GM23338 (cell line): ENCODE data around the gene GCA. TPM values are rescaled to one million over a fixed set of nuclear protein-coding genes. Genes with fewer than 3 reads are reported as not detected.

Source experiments
- ATAC-seq: fragments of 200-7000 bp; cut with Tn5 transposase; 3 replicates; pipeline ENCODE4 v1.9.1; 2020
- DNase-seq: peaks from one replicate; pipeline ENCODE4 v3.0.0-alpha.2; 2015; ENCODE audit warnings: low spot score
- H2AFZ ChIP-seq: fragments of 200-600 bp; sonication (generic); 2 replicates; pipeline ENCODE4 v1.8.0; 2016; ENCODE audit warnings: antibody characterized with exemption, mild to moderate bottlenecking, moderate library complexity
- H3F3A ChIP-seq: fragments of 200-600 bp; sonication (generic); replicated peaks from 2 replicates; pipeline ENCODE4 v1.8.0; 2017; ENCODE audit warnings: antibody characterized with exemption, mixed run types, low read depth
- H3K27ac ChIP-seq: fragments of 200-600 bp; sonication (generic); 2 replicates; pipeline ENCODE4 v1.6.1; 2016; ENCODE audit warnings: low read depth
- H3K27me3 ChIP-seq: fragments of 200-600 bp; sonication (generic); 2 replicates; pipeline ENCODE4 v1.8.0; 2016; ENCODE audit warnings: mild to moderate bottlenecking, mixed run types, moderate library complexity; ENCODE audit not compliant: insufficient read depth
- H3K36me3 ChIP-seq: fragments of 200-600 bp; sonication (generic); 2 replicates; pipeline ENCODE4 v1.8.0; 2016; ENCODE audit warnings: mild to moderate bottlenecking; ENCODE audit not compliant: insufficient read depth
- H3K4me1 ChIP-seq: fragments of 200-600 bp; sonication (generic); 2 replicates; pipeline ENCODE4 v1.8.0; 2016; ENCODE audit warnings: mild to moderate bottlenecking, moderate library complexity; ENCODE audit not compliant: insufficient read depth
- H3K4me2 ChIP-seq: fragments of 200-600 bp; sonication (generic); 2 replicates; pipeline ENCODE4 v1.7.1; 2017; ENCODE audit warnings: mixed run types
- H3K4me3 ChIP-seq: fragments of 200-600 bp; sonication (generic); 2 replicates; pipeline ENCODE4 v1.6.1; 2016; ENCODE audit warnings: mixed run types
- H3K79me2 ChIP-seq: fragments of 200-600 bp; sonication (generic); replicated peaks from 2 replicates; pipeline ENCODE4 v1.8.0; 2017; ENCODE audit warnings: mild to moderate bottlenecking; ENCODE audit not compliant: insufficient read depth
- H3K9me2 ChIP-seq: fragments of 200-600 bp; sonication (generic); 2 replicates; pipeline ENCODE4 v1.8.0; 2017; ENCODE audit not compliant: insufficient read depth
- H4K20me1 ChIP-seq: fragments of 200-600 bp; sonication (generic); replicated peaks from 2 replicates; pipeline ENCODE4 v1.8.0; 2017; ENCODE audit warnings: mild to moderate bottlenecking; ENCODE audit not compliant: insufficient read depth
- H3K27ac Mint-ChIP-seq: 2 replicates; pipeline ENCODE4 v1.8.0; 2020; ENCODE audit warnings: inconsistent platforms, mild to moderate bottlenecking, moderate library complexity, mixed read lengths
- H3K27me3 Mint-ChIP-seq: 3 replicates; pipeline ENCODE4 v1.8.0; 2022; ENCODE audit warnings: low read depth, mild to moderate bottlenecking, moderate library complexity, mixed read lengths, inconsistent platforms; ENCODE audit not compliant: insufficient read depth, poor library complexity
- H3K36me3 Mint-ChIP-seq: 3 replicates; pipeline ENCODE4 v1.8.0; 2021; ENCODE audit warnings: low read depth, mild to moderate bottlenecking, inconsistent platforms, moderate library complexity, mixed read lengths
- H3K4me1 Mint-ChIP-seq: 3 replicates; pipeline ENCODE4 v1.8.0; 2020; ENCODE audit warnings: mild to moderate bottlenecking, inconsistent platforms, mixed read lengths
- H3K4me3 Mint-ChIP-seq: 3 replicates; pipeline ENCODE4 v1.8.0; 2021; ENCODE audit warnings: moderate library complexity, mild to moderate bottlenecking, inconsistent platforms, mixed read lengths
- H3K9me3 Mint-ChIP-seq: 3 replicates; pipeline ENCODE4 v1.8.0; 2020; ENCODE audit warnings: moderate library complexity, mild to moderate bottlenecking, inconsistent platforms, mixed read lengths
- EZH2 ChIP-seq: fragments of 200-600 bp; sonication (generic); IDR thresholded peaks from one replicate; pipeline ENCODE4 v1.8.0; 2017; ENCODE audit warnings: antibody characterized with exemption, mild to moderate bottlenecking, low read depth; ENCODE audit not compliant: unreplicated experiment
- STAT1 ChIP-seq: IDR thresholded peaks from one replicate; pipeline ENCODE4 v1.6.1; 2016; ENCODE audit warnings: antibody characterized with exemption; ENCODE audit not compliant: unreplicated experiment
- ZNF114 ChIP-seq: fragments of 250-450 bp; sonication (Bioruptor Pico); IDR thresholded peaks from 2 replicates; pipeline ENCODE4 v1.5.0; 2020; ENCODE audit warnings: mild to moderate bottlenecking, moderate library complexity
- ZNF331 ChIP-seq: fragments of 250-450 bp; sonication (Bioruptor Pico); IDR thresholded peaks from 2 replicates; pipeline ENCODE4 v1.5.0; 2020; ENCODE audit warnings: low read depth, mild to moderate bottlenecking, moderate library complexity
- polyA plus RNA-seq: library from polyadenylated mRNA; unstranded; fragments of >200 nt; fragmentation: Nextera tagmentation; extraction: Ambion mirVana; gene quantifications from 2 replicates; pipeline ENCODE4 v1.2.1, GENCODE V29; 2016
- total RNA-seq: library from RNA; depleted of rRNA; stranded (reverse); fragments of >200 nt; shearing (Covaris generic); gene quantifications from 2 replicates; pipeline ENCODE4 v1.2.3, GENCODE V29; 2014
- TF ChIP-seq, protein P1 (sequence below): fragments of 250-450 bp; sonication (Bioruptor Pico); IDR thresholded peaks from 2 replicates; pipeline ENCODE4 v1.5.0; 2020; ENCODE audit warnings: mild to moderate bottlenecking, moderate library complexity
- TF ChIP-seq, protein P2 (sequence below): IDR thresholded peaks from 2 replicates; pipeline ENCODE4 v1.6.1; 2016; ENCODE audit warnings: antibody characterized with exemption
- TF ChIP-seq, protein P3 (sequence below): IDR thresholded peaks from one replicate; pipeline ENCODE4 v1.6.1; 2018; ENCODE audit warnings: antibody characterized with exemption; ENCODE audit not compliant: unreplicated experiment

The GCA gene
- total and polyA plus RNA-seq, 2 experiments from 2014 or later, result 39.3 to 62.7 TPM

DNA sequence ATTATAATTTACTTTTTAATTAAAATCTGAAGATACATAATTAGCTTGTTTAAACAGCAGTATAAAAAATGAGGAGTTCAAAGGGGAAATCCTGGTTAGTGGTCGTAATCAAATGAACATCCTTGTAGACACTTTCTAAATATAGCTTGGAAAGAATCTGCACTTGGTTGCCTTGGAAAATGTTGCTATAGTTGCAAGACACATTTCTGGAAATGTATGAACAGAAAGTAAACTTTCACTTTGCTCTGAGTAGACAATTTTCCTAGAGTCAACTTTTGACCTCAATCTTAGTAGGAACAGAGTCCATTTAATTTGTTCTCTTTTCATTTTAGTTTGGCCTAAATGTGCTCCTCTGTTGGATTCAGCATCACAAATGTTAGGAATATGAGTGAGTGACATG, 38.3 kb downstream of the GCA start (continued):
- TF ChIP-seq, protein P1, sequence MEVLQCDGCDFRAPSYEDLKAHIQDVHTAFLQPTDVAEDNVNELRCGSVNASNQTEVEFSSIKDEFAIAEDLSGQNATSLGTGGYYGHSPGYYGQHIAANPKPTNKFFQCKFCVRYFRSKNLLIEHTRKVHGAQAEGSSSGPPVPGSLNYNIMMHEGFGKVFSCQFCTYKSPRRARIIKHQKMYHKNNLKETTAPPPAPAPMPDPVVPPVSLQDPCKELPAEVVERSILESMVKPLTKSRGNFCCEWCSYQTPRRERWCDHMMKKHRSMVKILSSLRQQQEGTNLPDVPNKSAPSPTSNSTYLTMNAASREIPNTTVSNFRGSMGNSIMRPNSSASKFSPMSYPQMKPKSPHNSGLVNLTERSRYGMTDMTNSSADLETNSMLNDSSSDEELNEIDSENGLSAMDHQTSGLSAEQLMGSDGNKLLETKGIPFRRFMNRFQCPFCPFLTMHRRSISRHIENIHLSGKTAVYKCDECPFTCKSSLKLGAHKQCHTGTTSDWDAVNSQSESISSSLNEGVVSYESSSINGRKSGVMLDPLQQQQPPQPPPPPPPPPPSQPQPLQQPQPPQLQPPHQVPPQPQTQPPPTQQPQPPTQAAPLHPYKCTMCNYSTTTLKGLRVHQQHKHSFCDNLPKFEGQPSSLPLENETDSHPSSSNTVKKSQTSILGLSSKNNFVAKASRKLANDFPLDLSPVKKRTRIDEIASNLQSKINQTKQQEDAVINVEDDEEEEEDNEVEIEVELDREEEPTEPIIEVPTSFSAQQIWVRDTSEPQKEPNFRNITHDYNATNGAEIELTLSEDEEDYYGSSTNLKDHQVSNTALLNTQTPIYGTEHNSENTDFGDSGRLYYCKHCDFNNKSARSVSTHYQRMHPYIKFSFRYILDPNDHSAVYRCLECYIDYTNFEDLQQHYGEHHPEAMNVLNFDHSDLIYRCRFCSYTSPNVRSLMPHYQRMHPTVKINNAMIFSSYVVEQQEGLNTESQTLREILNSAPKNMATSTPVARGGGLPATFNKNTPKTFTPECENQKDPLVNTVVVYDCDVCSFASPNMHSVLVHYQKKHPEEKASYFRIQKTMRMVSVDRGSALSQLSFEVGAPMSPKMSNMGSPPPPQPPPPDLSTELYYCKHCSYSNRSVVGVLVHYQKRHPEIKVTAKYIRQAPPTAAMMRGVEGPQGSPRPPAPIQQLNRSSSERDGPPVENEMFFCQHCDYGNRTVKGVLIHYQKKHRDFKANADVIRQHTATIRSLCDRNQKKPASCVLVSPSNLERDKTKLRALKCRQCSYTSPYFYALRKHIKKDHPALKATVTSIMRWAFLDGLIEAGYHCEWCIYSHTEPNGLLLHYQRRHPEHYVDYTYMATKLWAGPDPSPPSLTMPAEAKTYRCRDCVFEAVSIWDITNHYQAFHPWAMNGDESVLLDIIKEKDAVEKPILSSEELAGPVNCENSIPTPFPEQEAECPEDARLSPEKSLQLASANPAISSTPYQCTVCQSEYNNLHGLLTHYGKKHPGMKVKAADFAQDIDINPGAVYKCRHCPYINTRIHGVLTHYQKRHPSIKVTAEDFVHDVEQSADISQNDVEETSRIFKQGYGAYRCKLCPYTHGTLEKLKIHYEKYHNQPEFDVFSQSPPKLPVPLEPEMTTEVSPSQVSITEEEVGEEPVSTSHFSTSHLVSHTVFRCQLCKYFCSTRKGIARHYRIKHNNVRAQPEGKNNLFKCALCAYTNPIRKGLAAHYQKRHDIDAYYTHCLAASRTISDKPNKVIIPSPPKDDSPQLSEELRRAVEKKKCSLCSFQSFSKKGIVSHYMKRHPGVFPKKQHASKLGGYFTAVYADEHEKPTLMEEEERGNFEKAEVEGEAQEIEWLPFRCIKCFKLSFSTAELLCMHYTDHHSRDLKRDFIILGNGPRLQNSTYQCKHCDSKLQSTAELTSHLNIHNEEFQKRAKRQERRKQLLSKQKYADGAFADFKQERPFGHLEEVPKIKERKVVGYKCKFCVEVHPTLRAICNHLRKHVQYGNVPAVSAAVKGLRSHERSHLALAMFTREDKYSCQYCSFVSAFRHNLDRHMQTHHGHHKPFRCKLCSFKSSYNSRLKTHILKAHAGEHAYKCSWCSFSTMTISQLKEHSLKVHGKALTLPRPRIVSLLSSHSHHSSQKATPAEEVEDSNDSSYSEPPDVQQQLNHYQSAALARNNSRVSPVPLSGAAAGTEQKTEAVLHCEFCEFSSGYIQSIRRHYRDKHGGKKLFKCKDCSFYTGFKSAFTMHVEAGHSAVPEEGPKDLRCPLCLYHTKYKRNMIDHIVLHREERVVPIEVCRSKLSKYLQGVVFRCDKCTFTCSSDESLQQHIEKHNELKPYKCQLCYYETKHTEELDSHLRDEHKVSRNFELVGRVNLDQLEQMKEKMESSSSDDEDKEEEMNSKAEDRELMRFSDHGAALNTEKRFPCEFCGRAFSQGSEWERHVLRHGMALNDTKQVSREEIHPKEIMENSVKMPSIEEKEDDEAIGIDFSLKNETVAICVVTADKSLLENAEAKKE (CRISPR knock-in tag), result no peak
- no peak for TF ChIP-seq EZH2

DNA sequence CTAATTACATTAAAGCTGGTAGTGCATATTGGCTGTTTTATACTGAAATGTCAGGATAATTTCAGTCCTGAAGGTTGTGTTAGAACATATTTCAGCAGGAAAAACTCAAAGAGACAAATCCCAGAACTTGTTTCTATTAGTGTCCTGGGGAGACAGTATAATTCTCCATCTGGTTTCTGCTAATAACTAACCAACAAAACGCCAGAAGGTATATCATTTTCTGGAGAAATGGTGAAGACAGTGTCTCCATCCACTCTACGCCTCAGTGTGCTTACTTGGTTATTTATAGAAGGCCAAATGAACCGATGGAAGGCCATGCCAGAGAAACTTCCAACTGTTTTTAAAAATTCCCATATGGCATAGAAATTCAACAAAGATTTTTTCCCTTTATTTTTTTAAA, 41.6 kb downstream of the GCA start:
- H3K9me2 ChIP-seq, result no peaks in the 10 kb centered on the region
- H3K4me3 ChIP-seq, result no peak overlapping the region
- H3K36me3 ChIP-seq, result no peaks in the 10 kb centered on the region
- no peaks in the 10 kb centered on the region for H3K9me3 Mint-ChIP-seq
- H3K36me3 Mint-ChIP-seq, result no peaks in the 10 kb centered on the region
- H3K4me3 Mint-ChIP-seq, result no peak overlapping the region
- H2AFZ ChIP-seq, result no peak overlapping the region
- H3F3A ChIP-seq, result no peaks in the 10 kb centered on the region
- no peak for DNase-seq
- H3K27ac ChIP-seq, result no peak overlapping the region
- H3K4me2 ChIP-seq, result no peak overlapping the region
- no peaks in the 10 kb centered on the region for H3K27me3 Mint-ChIP-seq
- H3K4me1 ChIP-seq, result no peaks in the 10 kb centered on the region; the same call in 1 of the 2 replicates
- peaks cover 7% of the 10 kb centered on the region; the same call in 2 of the 3 replicates for H3K4me1 Mint-ChIP-seq
- no peak overlapping the region for H3K27ac Mint-ChIP-seq
- TF ChIP-seq ZNF331 (CRISPR knock-in tag) (no peak), STAT1 (no peak), ZNF114 (CRISPR knock-in tag) (no peak)
- TF ChIP-seq, protein P2, sequence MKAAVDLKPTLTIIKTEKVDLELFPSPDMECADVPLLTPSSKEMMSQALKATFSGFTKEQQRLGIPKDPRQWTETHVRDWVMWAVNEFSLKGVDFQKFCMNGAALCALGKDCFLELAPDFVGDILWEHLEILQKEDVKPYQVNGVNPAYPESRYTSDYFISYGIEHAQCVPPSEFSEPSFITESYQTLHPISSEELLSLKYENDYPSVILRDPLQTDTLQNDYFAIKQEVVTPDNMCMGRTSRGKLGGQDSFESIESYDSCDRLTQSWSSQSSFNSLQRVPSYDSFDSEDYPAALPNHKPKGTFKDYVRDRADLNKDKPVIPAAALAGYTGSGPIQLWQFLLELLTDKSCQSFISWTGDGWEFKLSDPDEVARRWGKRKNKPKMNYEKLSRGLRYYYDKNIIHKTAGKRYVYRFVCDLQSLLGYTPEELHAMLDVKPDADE, result no peak
- TF ChIP-seq, protein P3, sequence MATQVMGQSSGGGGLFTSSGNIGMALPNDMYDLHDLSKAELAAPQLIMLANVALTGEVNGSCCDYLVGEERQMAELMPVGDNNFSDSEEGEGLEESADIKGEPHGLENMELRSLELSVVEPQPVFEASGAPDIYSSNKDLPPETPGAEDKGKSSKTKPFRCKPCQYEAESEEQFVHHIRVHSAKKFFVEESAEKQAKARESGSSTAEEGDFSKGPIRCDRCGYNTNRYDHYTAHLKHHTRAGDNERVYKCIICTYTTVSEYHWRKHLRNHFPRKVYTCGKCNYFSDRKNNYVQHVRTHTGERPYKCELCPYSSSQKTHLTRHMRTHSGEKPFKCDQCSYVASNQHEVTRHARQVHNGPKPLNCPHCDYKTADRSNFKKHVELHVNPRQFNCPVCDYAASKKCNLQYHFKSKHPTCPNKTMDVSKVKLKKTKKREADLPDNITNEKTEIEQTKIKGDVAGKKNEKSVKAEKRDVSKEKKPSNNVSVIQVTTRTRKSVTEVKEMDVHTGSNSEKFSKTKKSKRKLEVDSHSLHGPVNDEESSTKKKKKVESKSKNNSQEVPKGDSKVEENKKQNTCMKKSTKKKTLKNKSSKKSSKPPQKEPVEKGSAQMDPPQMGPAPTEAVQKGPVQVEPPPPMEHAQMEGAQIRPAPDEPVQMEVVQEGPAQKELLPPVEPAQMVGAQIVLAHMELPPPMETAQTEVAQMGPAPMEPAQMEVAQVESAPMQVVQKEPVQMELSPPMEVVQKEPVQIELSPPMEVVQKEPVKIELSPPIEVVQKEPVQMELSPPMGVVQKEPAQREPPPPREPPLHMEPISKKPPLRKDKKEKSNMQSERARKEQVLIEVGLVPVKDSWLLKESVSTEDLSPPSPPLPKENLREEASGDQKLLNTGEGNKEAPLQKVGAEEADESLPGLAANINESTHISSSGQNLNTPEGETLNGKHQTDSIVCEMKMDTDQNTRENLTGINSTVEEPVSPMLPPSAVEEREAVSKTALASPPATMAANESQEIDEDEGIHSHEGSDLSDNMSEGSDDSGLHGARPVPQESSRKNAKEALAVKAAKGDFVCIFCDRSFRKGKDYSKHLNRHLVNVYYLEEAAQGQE, result no peak
- H3K27me3 ChIP-seq, result no peaks in the 10 kb centered on the region
- ATAC-seq, result no peak
- H4K20me1 ChIP-seq, result no peaks in the 10 kb centered on the region
- H3K79me2 ChIP-seq, result no peaks in the 10 kb centered on the region
